Naive thymus-derived CD4-positive, alpha-beta T cell (primary cell): Measurements from ENCODE around the gene SPECC1. TPM values are rescaled to one million over a fixed set of nuclear protein-coding genes. Genes with fewer than 3 reads are reported as not detected.

Experiments
- ATAC-seq: fragments of 150-1000 bp; cut with Tn5 transposase; 2 replicates; pipeline ENCODE4 v1.10.0; 2021; ENCODE audit warnings: mild to moderate bottlenecking, moderate library complexity
- CTCF ChIA-PET: fragments of 350-600 bp; sonication (Branson Sonifier 250); formaldehyde crosslinking; loops from one replicate; lab custom pipeline; 2021; ENCODE audit warnings: antibody characterized with exemption; lab: Charles Lee
- POLR2A ChIA-PET: fragments of 350-600 bp; sonication (Branson Sonifier 250); formaldehyde crosslinking; loops from one replicate; lab custom pipeline; 2021; ENCODE audit warnings: antibody characterized with exemption, inconsistent platforms; lab: Charles Lee
- DNase-seq, 9 donors: peaks; one replicate each; pipeline versions ENCODE4 v3.0.0 to v3.0.0-alpha.2; 2020 to 2022; ENCODE audit warnings: mixed read lengths in 1 of 9
- H3K27ac ChIP-seq: one replicate; pipeline ENCODE4 v1.7.0; 2013; ENCODE audit warnings: mild to moderate bottlenecking, low read depth, low read length, moderate library complexity
- H3K27me3 ChIP-seq, 2 donors: one replicate each; pipeline ENCODE4 v1.7.0; 2013; ENCODE audit warnings: low read length in 2 of 2, mild to moderate bottlenecking in 2 of 2, moderate library complexity in 2 of 2; ENCODE audit not compliant: control insufficient read depth in 2 of 2, insufficient read depth in 2 of 2
- H3K36me3 ChIP-seq, 3 experiments: 1 replicate in 2 of 3; 2 replicates in 1 of 3; pipeline ENCODE4 v1.7.0; 2013; ENCODE audit warnings: low read length in 3 of 3, mild to moderate bottlenecking in 3 of 3, moderate library complexity in 1 of 3; ENCODE audit not compliant: insufficient read depth in 3 of 3, control insufficient read depth in 2 of 3
- H3K4me1 ChIP-seq, 2 donors: one replicate each; pipeline ENCODE4 v1.7.0; 2013; ENCODE audit warnings: low read length in 2 of 2, mild to moderate bottlenecking in 2 of 2, moderate library complexity in 1 of 2; ENCODE audit not compliant: control insufficient read depth in 2 of 2, insufficient read depth in 2 of 2
- H3K4me3 ChIP-seq: 2 replicates; pipeline ENCODE4 v1.7.0; 2013; ENCODE audit warnings: mild to moderate bottlenecking, low read length
- H3K9me3 ChIP-seq, 3 experiments: 1 replicate in 2 of 3; 2 replicates in 1 of 3; pipeline ENCODE4 v1.7.0; 2013; ENCODE audit warnings: low read length in 3 of 3; ENCODE audit not compliant: control insufficient read depth in 2 of 3
- H3K27ac Mint-ChIP-seq, 9 donors: one replicate each; pipeline ENCODE4 v1.8.0; 2020 to 2022; ENCODE audit warnings: mixed read lengths in 9 of 9, mild to moderate bottlenecking in 8 of 9, moderate library complexity in 5 of 9, inconsistent platforms in 2 of 9
- H3K27me3 Mint-ChIP-seq, 5 donors: one replicate each; pipeline ENCODE4 v1.8.0; 2021 to 2022; ENCODE audit warnings: mixed read lengths in 5 of 5, mild to moderate bottlenecking in 1 of 5
- H3K36me3 Mint-ChIP-seq, 5 donors: one replicate each; pipeline ENCODE4 v1.8.0; 2020 to 2022; ENCODE audit warnings: mixed read lengths in 5 of 5, mild to moderate bottlenecking in 3 of 5, inconsistent platforms in 1 of 5
- H3K4me1 Mint-ChIP-seq, 7 donors: one replicate each; pipeline ENCODE4 v1.8.0; 2020 to 2022; ENCODE audit warnings: mixed read lengths in 7 of 7, mild to moderate bottlenecking in 3 of 7, inconsistent platforms in 1 of 7
- H3K4me3 Mint-ChIP-seq, 10 donors: one replicate each; pipeline ENCODE4 v1.8.0; 2020 to 2022; ENCODE audit warnings: mild to moderate bottlenecking in 10 of 10, mixed read lengths in 10 of 10, moderate library complexity in 6 of 10, inconsistent platforms in 2 of 10
- H3K9me3 Mint-ChIP-seq, 11 donors: one replicate each; pipeline ENCODE4 v1.8.0; 2020 to 2022; ENCODE audit warnings: mixed read lengths in 11 of 11, mild to moderate bottlenecking in 4 of 11, inconsistent platforms in 1 of 11, moderate library complexity in 1 of 11
- intact Hi-C, 2 donors: fragments of 100-400 bp; cut with micrococcal nuclease; formaldehyde crosslinking; loops; one replicate each; pipeline ENCODE4 v1.15.1; 2023
- polyA plus RNA-seq, 2 donors: library from polyadenylated mRNA; unstranded; fragments of 300-500 nt; fragmentation: Illumina TruSeq; gene quantifications; one replicate each; pipeline ENCODE4 v1.2.3, GENCODE V29; 2021
- total RNA-seq, 6 experiments: library from RNA in 5 of 6; stranded (reverse) in 5 of 6; gene quantifications; 1 replicate in 5 of 6; 2 replicates in 1 of 6; pipeline ENCODE4 v1.2.3 and lab custom pipeline; 2021 to 2026

Gene SPECC1
- total and polyA plus RNA-seq, 7 experiments from 2014 or later: 1.2 to 37.5 (median 4.7) TPM

GRCh38 chr17:20284570-20285295 lies 275.6 kb downstream of the SPECC1 start:
- Histone ChIP-seq H3K36me3 (no peaks in the 10 kb centered on the region), H3K9me3 (no peaks in the 10 kb centered on the region), H3K27me3 (no peaks in the 10 kb centered on the region), H3K27ac (no peak overlapping the region), H3K4me3 (no peak overlapping the region), H3K4me1 (peaks cover 0 to 5% of the 10 kb centered on the region in 2 donors)
- peaks cover 17 to 53% (median 42%) of the 10 kb centered on the region in 7 donors for H3K4me1 Mint-ChIP-seq
- peaks cover 0 to 6% (median 3%) of the 10 kb centered on the region in 5 donors for H3K36me3 Mint-ChIP-seq
- POLR2A ChIA-PET: interaction anchor here (0.7 to 1.2 kb wide), 3 partner anchors 9 to 31 kb away, joined by 3 to 5 read pairs (median 4); no protein-coding TSS in a partner anchor
- ATAC-seq: no peak
- H3K27ac Mint-ChIP-seq: no peak overlapping the region
- no peak overlapping the region for H3K4me3 Mint-ChIP-seq
- CTCF ChIA-PET: interaction anchor here (1.4 kb wide), 1 partner anchor 50 kb away, joined by 3 read pairs; no protein-coding TSS in a partner anchor
- DNase-seq: no peak
- H3K9me3 Mint-ChIP-seq: peaks cover 0 to 3% (median 0%) of the 10 kb centered on the region in 11 donors
- H3K27me3 Mint-ChIP-seq: no peaks in the 10 kb centered on the region
- intact Hi-C loops: no loop called here

DNA sequence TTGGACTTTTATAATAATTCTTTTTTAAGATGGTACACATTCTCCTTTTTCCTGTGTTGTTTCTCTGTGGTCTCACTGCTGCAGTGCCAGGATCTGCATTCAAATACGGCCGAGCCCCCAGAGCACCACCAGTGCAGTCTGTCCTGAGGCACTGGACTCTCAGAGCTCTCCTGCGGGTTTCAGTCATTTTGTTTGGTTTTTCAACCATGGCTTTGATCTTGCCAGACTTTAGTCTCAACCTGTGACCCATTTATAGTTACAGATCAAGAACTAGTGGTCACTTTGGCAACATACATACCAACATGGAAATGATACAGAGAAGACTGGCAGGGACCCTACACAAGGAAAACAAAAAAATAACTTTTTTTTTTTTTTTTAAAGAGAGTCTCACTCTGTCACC lies 280.8 kb downstream of the SPECC1 start:
- ATAC-seq: no peak
- DNase-seq: no peak
- Histone ChIP-seq H3K9me3 (no peaks in the 10 kb centered on the region), H3K36me3 (no peaks in the 10 kb centered on the region), H3K4me1 (no peaks in the 10 kb centered on the region), H3K27me3 (no peaks in the 10 kb centered on the region), H3K27ac (no peak overlapping the region), H3K4me3 (no peak overlapping the region)
- ChIA-PET CTCF (no interaction called here), POLR2A (no interaction called here)
- Mint-ChIP-seq H3K9me3 (peaks cover 0 to 9% (median 0%) of the 10 kb centered on the region in 11 donors), H3K36me3 (peaks cover 0 to 7% (median 4%) of the 10 kb centered on the region in 5 donors), H3K4me1 (peaks cover 2 to 21% (median 14%) of the 10 kb centered on the region in 7 donors), H3K4me3 (no peak overlapping the region), H3K27ac (no peak overlapping the region), H3K27me3 (no peaks in the 10 kb centered on the region)
- intact Hi-C loops: no loop called here

DNA sequence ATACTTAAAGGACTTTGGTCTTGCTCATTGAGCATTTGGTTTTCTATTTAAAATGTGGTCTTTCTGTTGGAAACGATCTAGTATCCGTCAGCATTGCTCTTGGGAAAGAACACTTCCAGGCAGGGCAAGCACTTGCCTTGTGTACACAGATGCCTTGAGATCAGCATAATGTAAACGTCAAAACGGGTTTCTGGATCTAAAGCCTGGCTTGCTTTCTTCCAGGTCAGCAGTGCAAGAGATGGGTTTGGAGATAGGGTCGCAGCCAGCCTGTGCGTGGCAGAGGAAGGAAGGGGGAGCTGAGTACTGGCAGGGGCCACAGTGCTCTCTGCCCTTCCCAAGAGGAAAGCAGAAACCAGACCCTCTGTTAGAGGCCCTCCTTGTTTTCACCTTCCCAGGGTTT lies 282.7 kb downstream of the SPECC1 start:
- ChIA-PET CTCF (interaction anchor here (1.2 kb wide), 1 partner anchor 65 kb away, joined by 3 read pairs; no protein-coding TSS in a partner anchor), POLR2A (interaction anchor here (1.1 kb wide), 1 partner anchor 17 kb away, joined by 3 read pairs; no protein-coding TSS in a partner anchor)
- H3K27me3 ChIP-seq: no peaks in the 10 kb centered on the region
- H3K9me3 ChIP-seq: no peaks in the 10 kb centered on the region
- no peaks in the 10 kb centered on the region for H3K4me1 ChIP-seq
- Mint-ChIP-seq H3K4me1 (peaks cover 2 to 18% (median 14%) of the 10 kb centered on the region in 7 donors), H3K27ac (peak overlapping the region in 1 of 9 donors; percentile 74), H3K4me3 (no peak overlapping the region), H3K27me3 (no peaks in the 10 kb centered on the region), H3K36me3 (peaks cover 0 to 11% (median 4%) of the 10 kb centered on the region in 5 donors), H3K9me3 (peaks cover 0 to 11% (median 0%) of the 10 kb centered on the region in 11 donors)
- intact Hi-C loops: no loop called here
- ATAC-seq (no peak), DNase-seq (no peak)
- no peak overlapping the region for H3K4me3 ChIP-seq
- no peaks in the 10 kb centered on the region for H3K36me3 ChIP-seq
- H3K27ac ChIP-seq: no peak overlapping the region

DNA sequence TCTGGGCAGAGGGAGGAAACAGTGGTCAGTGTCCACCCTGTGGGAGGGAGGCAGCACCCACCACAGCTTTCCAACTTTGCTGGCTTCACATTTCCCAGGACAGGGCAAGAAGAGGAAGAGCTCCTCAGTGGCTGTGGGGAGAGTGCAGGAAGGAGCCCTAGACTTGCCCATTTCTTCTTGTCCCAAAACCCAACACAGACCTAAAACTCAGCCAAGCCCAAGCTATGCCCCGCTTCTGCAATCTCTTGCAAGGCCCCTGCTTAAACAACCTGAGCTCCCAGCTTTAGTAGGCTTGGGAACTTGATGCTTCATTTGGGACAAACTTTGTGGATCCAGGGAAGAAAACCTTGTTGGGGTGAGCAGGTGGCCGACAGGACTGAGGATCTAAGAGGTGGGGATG lies 284.3 kb downstream of the SPECC1 start:
- ChIA-PET CTCF (interaction anchor here (1.5 kb wide), 1 partner anchor 10 kb away, joined by 3 read pairs; no protein-coding TSS in a partner anchor), POLR2A (no interaction called here)
- intact Hi-C loops: no loop called here
- H3K4me1 Mint-ChIP-seq: peaks cover 0 to 10% (median 4%) of the 10 kb centered on the region in 7 donors
- Histone ChIP-seq H3K4me3 (no peak overlapping the region), H3K9me3 (no peaks in the 10 kb centered on the region), H3K36me3 (no peaks in the 10 kb centered on the region), H3K27me3 (no peaks in the 10 kb centered on the region), H3K4me1 (no peaks in the 10 kb centered on the region), H3K27ac (no peak overlapping the region)
- no peak overlapping the region for H3K4me3 Mint-ChIP-seq
- ATAC-seq: no peak
- no peak for DNase-seq
- peaks cover 0 to 8% (median 6%) of the 10 kb centered on the region in 5 donors for H3K36me3 Mint-ChIP-seq
- peaks cover 0 to 9% (median 0%) of the 10 kb centered on the region in 11 donors for H3K9me3 Mint-ChIP-seq
- H3K27me3 Mint-ChIP-seq: no peaks in the 10 kb centered on the region
- no peak overlapping the region for H3K27ac Mint-ChIP-seq

GRCh38 chr17:20294120-20294519 lies 285.0 kb downstream of the SPECC1 start:
- Histone ChIP-seq H3K27ac (no peak overlapping the region), H3K4me3 (no peak overlapping the region), H3K9me3 (no peaks in the 10 kb centered on the region), H3K36me3 (no peaks in the 10 kb centered on the region), H3K27me3 (no peaks in the 10 kb centered on the region), H3K4me1 (no peaks in the 10 kb centered on the region)
- ChIA-PET CTCF (interaction anchor here (1.5 kb wide), 1 partner anchor 10 kb away, joined by 3 read pairs; no protein-coding TSS in a partner anchor), POLR2A (no interaction called here)
- H3K36me3 Mint-ChIP-seq: peaks cover 0 to 9% (median 7%) of the 10 kb centered on the region in 5 donors
- no peak overlapping the region for H3K27ac Mint-ChIP-seq
- peaks cover 0 to 13% (median 4%) of the 10 kb centered on the region in 7 donors for H3K4me1 Mint-ChIP-seq
- DNase-seq: no peak
- intact Hi-C loops: no loop called here
- no peaks in the 10 kb centered on the region for H3K27me3 Mint-ChIP-seq
- no peak for ATAC-seq
- H3K4me3 Mint-ChIP-seq: no peak overlapping the region
- H3K9me3 Mint-ChIP-seq: peaks cover 0 to 8% (median 0%) of the 10 kb centered on the region in 11 donors

- DNase-seq (no peak), ATAC-seq (no peak)
- POLR2A ChIA-PET: no interaction called here
- Histone ChIP-seq H3K4me1 (no peaks in the 10 kb centered on the region), H3K4me3 (no peak overlapping the region), H3K36me3 (no peaks in the 10 kb centered on the region), H3K27ac (no peak overlapping the region), H3K27me3 (no peaks in the 10 kb centered on the region), H3K9me3 (no peaks in the 10 kb centered on the region)
- Mint-ChIP-seq H3K9me3 (peaks cover 0 to 6% (median 0%) of the 10 kb centered on the region in 11 donors), H3K27ac (peak overlapping the region in 2 of 9 donors; percentile 42 to 65), H3K4me3 (no peak overlapping the region), H3K36me3 (peaks cover 0 to 12% (median 4%) of the 10 kb centered on the region in 5 donors), H3K27me3 (no peaks in the 10 kb centered on the region), H3K4me1 (peaks cover 0 to 9% (median 5%) of the 10 kb centered on the region in 7 donors)
- intact Hi-C loops: no loop called here
- CTCF ChIA-PET: no interaction called here
Observed at GRCh38 chr17:20299013-20299412, 289.9 kb downstream of the SPECC1 start.
